ENCODE measurements around the gene MEX3A. TPM values are rescaled to one million over a fixed set of nuclear protein-coding genes. Genes with fewer than 3 reads are reported as not detected.
A peak's percentile ranks its signal among the peaks of the same experiment; 100 is the strongest.

MEX3A gene
- total and polyA plus RNA-seq, 10 of the 15 experiments (the other 5 are each of a cell fraction or from before 2014, with no cell fraction given) = 0.11 to 5.1 (median 1.7) TPM

- TF ChIP-seq ZNF687 (IDR thresholded peaks at IDR 0.05) (peak; percentile 27; the same call in 1 of the 2 replicates), RELB (IDR thresholded peaks at IDR 0.05; ENCODE audit: low read depth) (peak; percentile 35; the same call in 1 of the 2 replicates), KAT2A (conservative IDR thresholded peaks at IDR 0.05; ENCODE audit: control insufficient read depth, low read depth, low read length) (no peak), SP1 (IDR thresholded peaks at IDR 0.05; ENCODE audit: low read depth, low read length) (no peak), SMAD5 (IDR thresholded peaks at IDR 0.05; ENCODE audit: low read depth) (0 out of 2 replicates have a peak, but pooled peaks have one; percentile 52), SRF (IDR thresholded peaks at IDR 0.05; ENCODE audit: low read depth in 2 of 2, low read length in 2 of 2) (0 out of 4 replicates have a peak, but pooled peaks of 1 of the 2 experiments have one; percentile 37), BMI1 (IDR thresholded peaks at IDR 0.05; ENCODE audit: borderline replicate concordance) (peak; percentile 82), TCF12 (IDR thresholded peaks at IDR 0.05; ENCODE audit: low read depth, low read length) (0 out of 2 replicates have a peak, but pooled peaks have one; percentile 20), PAX8 (IDR thresholded peaks at IDR 0.05) (no peak), SREBF1 (IDR thresholded peaks at IDR 0.05; ENCODE audit: low read length) (no peak), PAX5 (IDR thresholded peaks at IDR 0.05; ENCODE audit: borderline replicate concordance, low read depth, low read length) (no peak; the same call in 1 of the 2 replicates), POLR2AphosphoS2 (IDR thresholded peaks at IDR 0.05; ENCODE audit: low read depth, low read length) (no peak), HDAC2 (IDR thresholded peaks at IDR 0.05) (no peak), BHLHE40 (IDR thresholded peaks at IDR 0.05; ENCODE audit: borderline replicate concordance in 1 of 2, low read depth in 2 of 2, low read length in 1 of 2) (no peak), CTCF (IDR thresholded peaks at IDR 0.05 in 2 of 3, conservative IDR thresholded peaks at IDR 0.05 in 1 of 3; ENCODE audit: control insufficient read depth in 2 of 3, extremely low read depth in 1 of 3, insufficient read depth in 1 of 3, low read depth in 3 of 3, low read length in 3 of 3) (peak; percentile 34 to 51 (median 49)), NFXL1 (IDR thresholded peaks at IDR 0.05; ENCODE audit: borderline replicate concordance) (no peak), MTA2 (IDR thresholded peaks at IDR 0.05; ENCODE audit: low read depth) (no peak), MTA3 (IDR thresholded peaks at IDR 0.05; ENCODE audit: borderline replicate concordance, low read length) (0 out of 2 replicates have a peak, but pooled peaks have one; percentile 18), IKZF2 (IDR thresholded peaks at IDR 0.05) (peak; percentile 47 to 49; a peak in 3 of 4 replicates), HDGF (IDR thresholded peaks at IDR 0.05) (0 out of 2 replicates have a peak, but pooled peaks have one; percentile 20), MYC (IDR thresholded peaks at IDR 0.05; ENCODE audit: insufficient read depth, insufficient read length, insufficient replicate concordance, low read length, severe bottlenecking) (no peak), RUNX3 (IDR thresholded peaks at IDR 0.05; ENCODE audit: low read length) (no peak; the same call in 1 of the 2 replicates)
Measured at GRCh38 chr1:156126043-156126629, 43.9 kb upstream of the MEX3A start (continued).

All from GM12878 (cell line).